ENCODE results near the gene USP33.
"Not testable (repeated sequence)": the region's sequence is repeated elsewhere in the genome, so short reads cannot be mapped to it uniquely, and the experiment has no call there.

Gene USP33

DNA sequence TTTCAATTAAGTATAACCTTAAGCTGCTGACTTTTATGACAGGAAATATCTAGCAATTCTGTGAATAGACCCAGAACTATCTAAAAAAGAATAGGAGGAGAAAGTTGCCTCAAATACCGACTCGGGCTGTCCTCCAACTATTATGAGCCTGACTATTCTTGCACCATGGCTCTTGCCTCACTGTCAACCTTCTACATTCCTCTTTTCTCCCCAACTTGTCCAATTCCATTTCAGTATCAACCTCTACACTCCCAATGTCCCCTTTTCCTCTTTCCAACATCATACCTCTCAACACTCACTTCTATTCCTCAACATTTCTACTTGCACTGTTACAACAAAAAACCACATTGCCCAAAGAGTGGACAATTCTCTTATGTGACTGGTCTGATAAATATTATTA, 79.5 kb downstream of the USP33 start:
- Histone ChIP-seq H3K27ac (no peak overlapping the region), H3K27me3 (ENCODE audit: insufficient read depth, low read depth) (no peaks in the 10 kb centered on the region), H4K20me1 (ENCODE audit: insufficient read depth) (0 out of 2 replicates have a peak, but pooled peaks cover 4% of the 10 kb centered on the region), H3K4me2 (no peak overlapping the region), H3K4me3 (IDR thresholded peaks at IDR 0.05; ENCODE audit: insufficient read depth, low read depth, low read length) (no peak overlapping the region), H3K4me1 (ENCODE audit: low read depth, poor library complexity, severe bottlenecking) (peaks cover 23% of the 10 kb centered on the region), H3K79me2 (ENCODE audit: insufficient read depth, low read depth) (peaks cover 72% of the 10 kb centered on the region), H3K36me3 (ENCODE audit: insufficient read depth) (no peaks in the 10 kb centered on the region), H2AFZ (ENCODE audit: low read depth) (no peak overlapping the region), H3K9ac (no peak overlapping the region)
- TF ChIP-seq, protein P1, sequence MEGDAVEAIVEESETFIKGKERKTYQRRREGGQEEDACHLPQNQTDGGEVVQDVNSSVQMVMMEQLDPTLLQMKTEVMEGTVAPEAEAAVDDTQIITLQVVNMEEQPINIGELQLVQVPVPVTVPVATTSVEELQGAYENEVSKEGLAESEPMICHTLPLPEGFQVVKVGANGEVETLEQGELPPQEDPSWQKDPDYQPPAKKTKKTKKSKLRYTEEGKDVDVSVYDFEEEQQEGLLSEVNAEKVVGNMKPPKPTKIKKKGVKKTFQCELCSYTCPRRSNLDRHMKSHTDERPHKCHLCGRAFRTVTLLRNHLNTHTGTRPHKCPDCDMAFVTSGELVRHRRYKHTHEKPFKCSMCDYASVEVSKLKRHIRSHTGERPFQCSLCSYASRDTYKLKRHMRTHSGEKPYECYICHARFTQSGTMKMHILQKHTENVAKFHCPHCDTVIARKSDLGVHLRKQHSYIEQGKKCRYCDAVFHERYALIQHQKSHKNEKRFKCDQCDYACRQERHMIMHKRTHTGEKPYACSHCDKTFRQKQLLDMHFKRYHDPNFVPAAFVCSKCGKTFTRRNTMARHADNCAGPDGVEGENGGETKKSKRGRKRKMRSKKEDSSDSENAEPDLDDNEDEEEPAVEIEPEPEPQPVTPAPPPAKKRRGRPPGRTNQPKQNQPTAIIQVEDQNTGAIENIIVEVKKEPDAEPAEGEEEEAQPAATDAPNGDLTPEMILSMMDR (conservative IDR thresholded peaks at IDR 0.05; ENCODE audit: low read depth, low read length), result no peak

DNA sequence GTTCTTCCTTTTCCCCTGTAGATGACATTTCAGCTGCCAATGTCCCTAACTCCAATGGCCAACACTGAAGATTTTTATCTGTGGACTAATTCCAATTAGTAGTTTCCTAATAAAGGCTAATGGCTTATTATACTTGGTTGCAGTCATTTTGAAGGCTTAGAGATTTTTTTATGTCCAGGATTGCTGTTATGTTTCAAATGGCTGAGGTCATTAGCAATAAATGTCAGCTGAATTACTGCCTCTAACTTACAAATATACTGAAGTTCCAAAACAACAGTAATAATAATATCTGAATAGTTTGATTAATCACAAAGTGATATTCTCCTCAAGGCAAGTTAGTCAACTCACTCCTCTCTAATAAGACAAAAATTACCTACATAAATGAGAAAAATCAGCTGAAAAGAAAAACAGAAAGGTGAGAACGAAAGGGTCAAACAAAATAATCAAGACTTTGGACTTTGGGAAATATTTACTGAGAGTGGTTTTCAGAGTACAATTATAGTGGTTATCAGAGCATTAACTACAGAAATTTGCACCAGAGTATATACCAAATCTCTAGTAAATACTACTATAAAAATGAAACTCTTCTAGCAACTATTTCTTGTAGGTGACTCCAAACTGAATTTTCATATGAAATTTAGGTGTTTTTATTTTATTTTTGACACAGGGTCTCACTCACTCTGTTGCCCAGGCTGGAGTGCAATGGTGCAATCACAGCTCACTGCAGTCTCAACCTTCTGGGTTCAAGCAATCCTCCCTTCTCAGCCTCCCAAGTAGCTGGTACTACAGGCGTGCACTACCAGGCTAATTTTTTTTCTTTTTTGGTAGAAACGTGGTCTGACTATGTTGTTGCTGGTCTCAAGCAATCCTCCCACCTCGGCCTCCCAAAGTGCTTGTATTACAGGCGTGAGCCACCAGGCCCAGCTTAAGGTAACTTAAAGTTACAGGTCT, 80.7 kb downstream of the USP33 start:
- no peak overlapping the region for H3K27ac ChIP-seq
- no peak overlapping the region for H3K4me3 ChIP-seq (IDR thresholded peaks at IDR 0.05; ENCODE audit: insufficient read depth, low read depth, low read length)
- peaks cover 17% of the 10 kb centered on the region for H3K4me1 ChIP-seq (ENCODE audit: low read depth, poor library complexity, severe bottlenecking)
- H3K36me3 ChIP-seq (ENCODE audit: insufficient read depth), result no peaks in the 10 kb centered on the region
- H2AFZ ChIP-seq (ENCODE audit: low read depth), result no peak overlapping the region
- no peak overlapping the region for H3K9ac ChIP-seq
- no peak overlapping the region for H3K4me2 ChIP-seq
- TF ChIP-seq, protein P1 (conservative IDR thresholded peaks at IDR 0.05; ENCODE audit: low read depth, low read length), result no peak
- H3K79me2 ChIP-seq (ENCODE audit: insufficient read depth, low read depth), result peaks cover 84% of the 10 kb centered on the region
- no peaks in the 10 kb centered on the region for H3K27me3 ChIP-seq (ENCODE audit: insufficient read depth, low read depth)
- 0 out of 2 replicates have a peak, but pooled peaks cover 4% of the 10 kb centered on the region for H4K20me1 ChIP-seq (ENCODE audit: insufficient read depth)

DNA sequence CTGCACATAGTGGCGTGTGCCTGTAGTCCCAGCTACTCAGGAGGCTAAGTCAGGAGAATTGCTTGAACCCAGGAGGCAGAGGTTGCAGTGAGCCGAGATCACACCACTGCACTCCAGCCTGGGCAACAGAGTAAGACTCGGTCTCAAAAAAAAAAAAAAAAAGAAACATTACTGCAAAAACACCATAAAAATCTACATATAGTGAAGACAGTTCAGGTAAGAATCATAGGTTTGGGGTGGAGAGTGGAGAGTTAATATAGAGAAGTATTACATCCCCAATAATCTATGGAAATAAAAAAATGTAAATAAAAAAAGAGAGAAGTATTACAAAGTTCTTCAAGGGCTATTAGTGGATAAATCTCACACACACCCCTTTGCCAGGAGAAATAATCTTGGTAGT, 84.8 kb downstream of the USP33 start:
- H3K27ac ChIP-seq; H3K4me3 ChIP-seq (IDR thresholded peaks at IDR 0.05; ENCODE audit: insufficient read depth, low read depth, low read length); H3K4me2 ChIP-seq; H3K36me3 ChIP-seq (ENCODE audit: insufficient read depth); H2AFZ ChIP-seq (ENCODE audit: low read depth); H3K27me3 ChIP-seq (ENCODE audit: insufficient read depth, low read depth); H3K9ac ChIP-seq; H4K20me1 ChIP-seq (ENCODE audit: insufficient read depth): not testable (repeated sequence)
- peaks cover 35% of the 10 kb centered on the region for H3K4me1 ChIP-seq (ENCODE audit: low read depth, poor library complexity, severe bottlenecking)
- H3K79me2 ChIP-seq (ENCODE audit: insufficient read depth, low read depth), result peaks cover 99% of the 10 kb centered on the region

DNA sequence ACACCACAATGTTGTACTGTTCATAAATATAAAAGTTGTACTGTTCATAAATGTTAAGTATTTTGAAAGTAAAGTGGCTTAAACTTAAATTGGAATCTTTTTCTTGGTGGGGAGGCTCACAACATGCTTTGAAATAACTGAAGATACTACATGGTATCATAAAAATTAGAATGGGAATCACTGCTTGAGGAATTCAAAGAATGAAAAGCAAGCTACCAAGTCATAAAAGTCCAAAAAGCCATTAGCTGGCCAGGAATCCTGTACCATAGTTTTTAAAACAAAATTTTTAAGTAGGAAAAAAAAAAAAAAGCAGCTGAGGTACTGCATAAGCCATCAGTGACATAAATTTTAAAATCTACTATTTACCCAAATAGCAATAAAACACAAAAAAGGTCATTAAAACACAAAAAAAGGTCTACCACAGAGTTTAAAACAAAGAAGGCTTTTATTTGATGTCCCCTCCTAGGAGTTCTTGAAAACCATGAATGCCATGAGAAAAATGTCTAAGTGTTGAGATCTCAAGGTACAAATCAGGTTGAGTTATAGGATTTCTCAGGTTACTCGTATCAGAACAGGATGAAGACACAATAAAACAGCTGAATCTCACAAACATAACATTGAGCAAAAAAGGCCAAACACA, 85.8 kb downstream of the USP33 start:
- Histone ChIP-seq H3K9ac (no peak overlapping the region), H3K27me3 (ENCODE audit: insufficient read depth, low read depth) (no peaks in the 10 kb centered on the region), H3K4me1 (ENCODE audit: low read depth, poor library complexity, severe bottlenecking) (peaks cover 40% of the 10 kb centered on the region), H3K4me2 (no peak overlapping the region), H4K20me1 (ENCODE audit: insufficient read depth) (0 out of 2 replicates have a peak, but pooled peaks cover 4% of the 10 kb centered on the region), H3K36me3 (ENCODE audit: insufficient read depth) (no peaks in the 10 kb centered on the region), H3K79me2 (ENCODE audit: insufficient read depth, low read depth) (peaks cover 99% of the 10 kb centered on the region), H2AFZ (ENCODE audit: low read depth) (no peak overlapping the region), H3K27ac (no peak overlapping the region), H3K4me3 (IDR thresholded peaks at IDR 0.05; ENCODE audit: insufficient read depth, low read depth, low read length) (no peak overlapping the region)
- TF ChIP-seq, protein P1 (conservative IDR thresholded peaks at IDR 0.05; ENCODE audit: low read depth, low read length), result no peak

All from KMS-11 (cell line).